GM12864 (cell line): ENCODE data around the gene RNF126.
"Not testable (repeated sequence)": the region's sequence is repeated elsewhere in the genome, so short reads cannot be mapped to it uniquely, and the experiment has no call there.

Experiments
- DNase-seq: peaks from one replicate; pipeline ENCODE4 v3.0.0-alpha.2; 2011; ENCODE audit warnings: low read depth
- H3K4me3 ChIP-seq: 2 replicates; pipeline ENCODE4 v1.5.1; 2011; ENCODE audit warnings: mild to moderate bottlenecking, low read depth, low read length, control low read depth
- CTCF ChIP-seq: IDR thresholded peaks from 2 replicates; pipeline ENCODE4 v1.5.1; 2011; ENCODE audit warnings: low read depth, mild to moderate bottlenecking, moderate library complexity, low read length, control low read depth, inconsistent platforms; ENCODE audit errors: missing control alignments

Gene RNF126

GRCh38 chr19:625257-625656 is 37.8 kb downstream of the RNF126 start:
- TF ChIP-seq CTCF = no peak
- no peak for DNase-seq
- no peak overlapping the region for H3K4me3 ChIP-seq

- no peak overlapping the region for H3K4me3 ChIP-seq
- no peak for TF ChIP-seq CTCF
- no peak for DNase-seq
These were observed 38.4 kb downstream of the RNF126 start for GRCh38 chr19:624433-625109.

- TF ChIP-seq CTCF = no peak
- no peak for DNase-seq
- no peak overlapping the region for H3K4me3 ChIP-seq
These were observed 39.0 kb downstream of the RNF126 start for GRCh38 chr19:623974-624373.

- no peak overlapping the region for H3K4me3 ChIP-seq
- TF ChIP-seq CTCF = no peak
These were observed 39.7 kb downstream of the RNF126 start for GRCh38 chr19:623175-623916.

GRCh38 chr19:622666-623065 is 40.3 kb downstream of the RNF126 start:
- DNase-seq = no peak
- no peak overlapping the region for H3K4me3 ChIP-seq
- no peak for TF ChIP-seq CTCF

More at GRCh38 chr19:623175-623916, 39.7 kb downstream of the RNF126 start:
- DNase-seq = no peak

GRCh38 chr19:621819-622218 is 41.2 kb downstream of the RNF126 start:
- no peak overlapping the region for H3K4me3 ChIP-seq
- DNase-seq = no peak
- TF ChIP-seq CTCF = no peak

- not testable (repeated sequence) for H3K4me3 ChIP-seq, DNase-seq
These were observed 41.8 kb downstream of the RNF126 start for GRCh38 chr19:621191-621590.
